ENCODE measurements around the gene PKNOX2. TPM values are rescaled to one million over a fixed set of nuclear protein-coding genes. Genes with fewer than 3 reads are reported as not detected.

The PKNOX2 gene
- total and polyA plus RNA-seq, 3 experiments from 2014 or later: not detected

DNA sequence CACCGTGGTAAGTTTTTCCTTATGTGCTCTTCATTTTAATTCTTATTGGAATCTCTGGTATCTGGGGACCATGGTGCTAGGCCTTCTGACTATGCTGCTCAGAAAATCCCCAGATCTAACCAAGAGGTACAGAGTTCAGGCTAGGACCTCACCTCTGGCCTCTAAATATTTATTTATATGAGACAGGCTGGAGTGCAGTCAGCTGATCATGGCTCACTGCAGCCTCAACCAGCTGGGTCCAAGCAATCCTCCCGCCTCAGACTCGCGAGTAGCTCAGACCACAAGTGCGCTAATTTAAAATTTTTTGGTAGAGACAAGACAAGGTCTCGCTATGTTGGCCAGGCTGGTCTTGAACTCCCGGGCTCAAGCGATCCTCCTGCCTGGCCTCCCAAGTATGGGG is 38.4 kb downstream of the PKNOX2 start:
- H3K4me1 Mint-ChIP-seq: no peaks in the 10 kb centered on the region
- H3K9me3 Mint-ChIP-seq: no peaks in the 10 kb centered on the region
- H3K4me1 ChIP-seq (ENCODE audit: insufficient read depth, low read length): no peaks in the 10 kb centered on the region
- H3K27me3 Mint-ChIP-seq: peaks cover 14 to 20% of the 10 kb centered on the region in 2 donors
- no peaks in the 10 kb centered on the region for H3K36me3 ChIP-seq (ENCODE audit: insufficient read depth, low read length)
- ChIA-PET CTCF (no interaction called here), POLR2A (no interaction called here)
- H3K4me3 Mint-ChIP-seq: no peak overlapping the region
- H3K9me3 ChIP-seq (ENCODE audit: low read length): no peaks in the 10 kb centered on the region
- no peak overlapping the region for H3K27ac Mint-ChIP-seq
- DNase-seq: no peak
- H3K4me3 ChIP-seq (ENCODE audit: low read length): no peak overlapping the region
- H3K36me3 Mint-ChIP-seq: no peaks in the 10 kb centered on the region
- peaks cover 6% of the 10 kb centered on the region for H3K27me3 ChIP-seq (ENCODE audit: insufficient read depth, low read length, poor library complexity, severe bottlenecking)
- no peak overlapping the region for H3K27ac ChIP-seq (ENCODE audit: low read depth, low read length)

DNA sequence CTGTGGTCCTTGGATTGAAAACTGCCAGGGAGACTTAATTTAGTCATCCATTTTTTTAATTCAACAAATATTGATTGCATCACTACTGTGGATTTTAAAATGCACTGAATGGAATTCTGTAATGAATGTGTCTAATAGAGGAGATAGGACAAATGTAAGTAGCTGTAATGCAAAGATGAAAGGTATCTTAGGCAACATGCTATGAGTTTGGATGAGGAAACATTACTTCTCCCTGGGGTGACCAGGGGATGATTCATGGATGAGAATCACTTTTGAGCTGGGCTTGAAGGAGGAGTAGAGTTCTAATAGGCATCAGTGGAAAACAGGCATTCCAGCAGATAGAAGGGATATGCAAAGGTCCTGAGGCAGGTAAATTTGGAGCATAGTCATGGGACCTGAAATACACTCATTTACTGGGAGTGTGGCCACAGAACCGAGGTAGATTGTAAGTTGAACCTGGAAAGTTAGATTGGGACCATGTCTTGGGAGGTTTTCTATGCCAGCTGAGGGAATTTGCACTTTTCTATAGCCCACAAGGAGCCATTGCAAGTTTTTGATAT is 43.4 kb downstream of the PKNOX2 start:
- ChIA-PET POLR2A (no interaction called here), CTCF (no interaction called here)
- no peaks in the 10 kb centered on the region for H3K4me1 ChIP-seq (ENCODE audit: insufficient read depth, low read length)
- no peak overlapping the region for H3K27ac ChIP-seq (ENCODE audit: low read depth, low read length)
- no peak overlapping the region for H3K4me3 ChIP-seq (ENCODE audit: low read length)
- H3K9me3 ChIP-seq (ENCODE audit: low read length): no peaks in the 10 kb centered on the region
- peaks cover 6% of the 10 kb centered on the region for H3K27me3 ChIP-seq (ENCODE audit: insufficient read depth, low read length, poor library complexity, severe bottlenecking)
- no peaks in the 10 kb centered on the region for H3K36me3 ChIP-seq (ENCODE audit: insufficient read depth, low read length)
- H3K27me3 Mint-ChIP-seq: peaks cover 3 to 14% of the 10 kb centered on the region in 2 donors
- H3K4me1 Mint-ChIP-seq: no peaks in the 10 kb centered on the region
- no peak overlapping the region for H3K27ac Mint-ChIP-seq
- no peak for DNase-seq
- no peak overlapping the region for H3K4me3 Mint-ChIP-seq
- H3K36me3 Mint-ChIP-seq: no peaks in the 10 kb centered on the region
- H3K9me3 Mint-ChIP-seq: no peaks in the 10 kb centered on the region

DNA sequence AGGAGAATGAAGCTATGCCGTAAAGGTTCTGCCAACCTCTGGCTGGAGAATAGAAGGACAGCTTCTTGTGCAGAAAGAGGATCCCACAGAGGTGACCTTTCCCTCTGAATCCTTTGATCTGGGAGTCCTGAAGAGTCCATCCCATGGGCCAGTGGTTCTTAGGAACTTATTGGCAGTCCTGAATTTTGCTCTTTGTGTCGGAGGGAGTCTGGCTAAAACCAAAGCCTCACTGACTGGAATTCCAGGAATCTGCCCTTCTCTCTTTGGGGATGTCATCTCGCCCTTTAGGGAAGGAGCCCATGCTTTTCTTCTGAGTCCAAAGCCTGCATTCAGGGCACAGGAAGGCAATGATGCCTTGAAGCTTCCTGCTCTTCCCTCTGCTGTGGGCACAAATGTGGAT is 45.5 kb downstream of the PKNOX2 start:
- no peak for DNase-seq
- Histone ChIP-seq H3K27me3 (ENCODE audit: insufficient read depth, low read length, poor library complexity, severe bottlenecking) (peaks cover 6% of the 10 kb centered on the region), H3K9me3 (ENCODE audit: low read length) (no peaks in the 10 kb centered on the region), H3K4me1 (ENCODE audit: insufficient read depth, low read length) (no peaks in the 10 kb centered on the region), H3K36me3 (ENCODE audit: insufficient read depth, low read length) (no peaks in the 10 kb centered on the region), H3K4me3 (ENCODE audit: low read length) (no peak overlapping the region), H3K27ac (ENCODE audit: low read depth, low read length) (no peak overlapping the region)
- Mint-ChIP-seq H3K9me3 (no peaks in the 10 kb centered on the region), H3K27me3 (peaks cover 7 to 19% of the 10 kb centered on the region in 2 donors), H3K36me3 (no peaks in the 10 kb centered on the region), H3K4me1 (no peaks in the 10 kb centered on the region), H3K4me3 (no peak overlapping the region), H3K27ac (no peak overlapping the region)
- POLR2A ChIA-PET: no interaction called here
- CTCF ChIA-PET: no interaction called here

DNA sequence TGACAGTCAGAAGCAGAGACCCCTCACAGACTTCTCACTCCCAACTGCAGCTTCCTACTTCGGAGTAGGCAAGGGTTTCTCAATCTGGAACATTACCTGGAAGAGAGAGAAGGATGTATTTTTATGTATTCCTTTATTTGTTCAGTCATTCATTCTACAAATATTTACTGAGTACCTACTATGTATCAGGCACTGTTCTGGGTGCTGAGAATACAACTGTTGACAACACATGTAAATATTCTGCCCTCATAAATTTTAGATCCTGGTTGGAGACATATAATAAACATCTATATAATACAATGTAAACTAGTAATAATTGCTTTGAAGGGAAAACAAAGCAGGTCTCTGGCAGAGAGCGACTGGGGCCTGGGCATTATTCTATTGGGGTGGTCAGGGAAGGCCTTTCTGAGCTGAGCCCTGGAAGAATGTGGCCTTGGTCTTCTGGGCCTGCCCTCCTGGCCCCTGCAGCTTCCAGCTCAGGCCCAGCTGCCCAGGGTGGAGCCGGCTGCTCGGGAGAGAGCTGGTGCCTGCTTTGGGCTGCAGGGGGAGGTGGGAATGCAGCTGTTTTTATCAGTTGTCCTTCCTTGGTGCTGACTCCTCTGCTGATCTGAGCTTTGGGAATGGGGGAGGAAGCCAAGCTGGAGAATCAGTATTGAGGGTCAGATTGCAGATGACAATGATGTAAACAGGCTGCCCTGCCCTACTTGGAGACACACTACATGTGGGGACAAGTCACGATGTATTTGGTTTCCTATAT is 46.8 kb downstream of the PKNOX2 start:
- Mint-ChIP-seq H3K27me3 (peaks cover 7 to 19% of the 10 kb centered on the region in 2 donors), H3K36me3 (no peaks in the 10 kb centered on the region), H3K4me1 (no peaks in the 10 kb centered on the region), H3K9me3 (no peaks in the 10 kb centered on the region), H3K27ac (no peak overlapping the region), H3K4me3 (no peak overlapping the region)
- Histone ChIP-seq H3K4me3 (ENCODE audit: low read length) (no peak overlapping the region), H3K9me3 (ENCODE audit: low read length) (no peaks in the 10 kb centered on the region), H3K36me3 (ENCODE audit: insufficient read depth, low read length) (no peaks in the 10 kb centered on the region), H3K27me3 (ENCODE audit: insufficient read depth, low read length, poor library complexity, severe bottlenecking) (peaks cover 6% of the 10 kb centered on the region), H3K27ac (ENCODE audit: low read depth, low read length) (no peak overlapping the region), H3K4me1 (ENCODE audit: insufficient read depth, low read length) (no peaks in the 10 kb centered on the region)
- DNase-seq: no peak
- ChIA-PET CTCF (no interaction called here), POLR2A (no interaction called here)

DNA sequence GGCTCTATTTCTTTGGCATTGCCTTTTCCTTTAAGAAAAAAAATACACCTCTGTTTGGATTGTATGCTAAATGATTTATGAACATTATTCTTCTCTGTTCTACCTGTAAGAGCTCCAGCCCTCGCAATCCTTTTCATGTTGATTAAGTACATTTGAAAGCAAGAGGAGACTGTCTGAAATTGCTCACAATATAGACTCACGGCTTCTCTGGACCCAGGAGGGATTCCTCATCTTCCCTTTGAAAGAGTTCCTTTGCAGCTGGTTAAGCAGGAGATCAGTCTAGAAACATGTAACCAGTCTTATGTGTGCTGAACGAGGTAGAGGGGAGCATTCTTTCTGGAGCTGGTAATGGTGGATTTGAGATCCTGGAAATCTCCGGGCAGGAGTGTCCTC is 47.4 kb downstream of the PKNOX2 start:
- Mint-ChIP-seq H3K9me3 (no peaks in the 10 kb centered on the region), H3K4me1 (no peaks in the 10 kb centered on the region), H3K27me3 (peaks cover 9 to 22% of the 10 kb centered on the region in 2 donors), H3K36me3 (no peaks in the 10 kb centered on the region), H3K27ac (no peak overlapping the region), H3K4me3 (no peak overlapping the region)
- Histone ChIP-seq H3K4me1 (ENCODE audit: insufficient read depth, low read length) (no peaks in the 10 kb centered on the region), H3K36me3 (ENCODE audit: insufficient read depth, low read length) (no peaks in the 10 kb centered on the region), H3K27me3 (ENCODE audit: insufficient read depth, low read length, poor library complexity, severe bottlenecking) (peaks cover 6% of the 10 kb centered on the region), H3K4me3 (ENCODE audit: low read length) (no peak overlapping the region), H3K9me3 (ENCODE audit: low read length) (no peaks in the 10 kb centered on the region), H3K27ac (ENCODE audit: low read depth, low read length) (no peak overlapping the region)
- POLR2A ChIA-PET: no interaction called here
- no peak for DNase-seq
- CTCF ChIA-PET: interaction anchor here (1.2 kb wide), 1 partner anchor 23 kb away, joined by 3 read pairs; no protein-coding TSS in a partner anchor

DNA sequence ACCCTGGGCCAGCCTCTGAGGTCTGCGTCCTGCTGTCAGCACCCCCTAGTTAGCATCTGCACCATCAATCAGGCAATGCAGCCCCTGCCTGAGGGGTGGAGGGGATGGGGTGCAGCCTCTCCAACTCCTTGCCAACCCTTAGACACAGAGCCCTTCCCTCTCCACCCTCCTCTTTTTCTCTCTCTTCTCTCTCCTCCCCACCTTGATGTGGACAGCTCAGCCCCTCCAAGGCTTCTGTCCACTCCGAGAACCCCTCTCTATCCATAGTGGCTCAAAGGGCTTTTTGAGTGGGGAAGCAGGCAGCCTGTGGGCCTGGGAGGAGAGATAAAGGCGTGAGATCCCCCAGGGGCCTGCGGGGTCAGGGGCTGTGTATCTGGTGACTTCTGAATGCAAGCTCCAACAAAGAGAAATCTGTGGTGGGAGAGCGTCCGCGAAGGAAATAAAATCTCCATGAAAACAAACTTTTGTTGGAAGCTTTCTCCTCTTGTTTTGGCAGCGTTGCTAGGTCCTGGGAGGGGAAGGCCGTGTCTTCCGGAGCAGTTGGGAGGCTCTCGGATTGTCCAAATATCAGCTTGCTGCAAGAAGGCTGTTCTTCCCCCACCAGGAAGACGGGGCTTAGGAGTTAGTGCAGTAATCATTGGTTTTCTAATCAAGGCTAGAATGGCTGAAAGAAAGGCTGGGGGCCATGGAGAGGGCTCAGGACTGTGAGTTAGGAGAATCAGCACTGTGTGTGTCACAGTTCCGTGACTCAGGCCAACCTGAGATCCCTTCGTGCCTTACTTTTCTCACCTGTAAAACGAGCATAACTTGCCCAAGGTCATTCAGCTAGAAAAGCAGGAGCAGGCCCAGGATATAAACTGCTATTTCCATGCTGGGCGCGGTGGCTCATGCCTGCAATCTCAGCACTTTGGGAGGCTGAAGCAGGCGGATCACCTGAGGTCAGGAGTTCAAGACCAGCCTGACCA is 50.3 kb downstream of the PKNOX2 start:
- H3K4me3 ChIP-seq (ENCODE audit: low read length): no peak overlapping the region
- Mint-ChIP-seq H3K9me3 (no peaks in the 10 kb centered on the region), H3K4me1 (no peaks in the 10 kb centered on the region), H3K27ac (no peak overlapping the region), H3K4me3 (no peak overlapping the region), H3K27me3 (peaks cover 17 to 40% of the 10 kb centered on the region in 2 donors), H3K36me3 (no peaks in the 10 kb centered on the region)
- no peak for DNase-seq
- H3K36me3 ChIP-seq (ENCODE audit: insufficient read depth, low read length): no peaks in the 10 kb centered on the region
- no peaks in the 10 kb centered on the region for H3K27me3 ChIP-seq (ENCODE audit: insufficient read depth, low read length, poor library complexity, severe bottlenecking)
- no peak overlapping the region for H3K27ac ChIP-seq (ENCODE audit: low read depth, low read length)
- ChIA-PET POLR2A (no interaction called here), CTCF (no interaction called here)
- no peaks in the 10 kb centered on the region for H3K4me1 ChIP-seq (ENCODE audit: insufficient read depth, low read length)
- H3K9me3 ChIP-seq (ENCODE audit: low read length): no peaks in the 10 kb centered on the region

DNA sequence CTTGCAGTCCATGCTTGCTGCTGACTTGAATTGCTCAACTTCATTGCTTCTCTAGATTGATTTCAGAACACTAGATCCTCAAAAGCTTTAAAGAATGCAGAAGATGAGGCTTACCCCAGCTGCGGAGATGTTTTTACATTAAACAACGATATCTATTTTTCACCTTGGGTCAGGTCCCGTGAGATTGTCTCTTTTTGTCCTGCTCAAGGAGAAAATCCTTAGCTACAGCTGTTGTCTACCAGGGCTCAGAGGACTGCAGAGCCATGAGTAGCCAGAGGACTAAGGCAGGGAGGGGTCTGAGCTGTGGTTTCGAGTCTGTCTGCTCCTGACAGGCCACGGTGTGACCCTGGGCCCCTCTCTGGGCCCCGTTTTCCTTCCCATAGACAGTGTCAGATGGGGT is 51.4 kb downstream of the PKNOX2 start:
- Histone ChIP-seq H3K27me3 (ENCODE audit: insufficient read depth, low read length, poor library complexity, severe bottlenecking) (no peaks in the 10 kb centered on the region), H3K4me3 (ENCODE audit: low read length) (no peak overlapping the region), H3K36me3 (ENCODE audit: insufficient read depth, low read length) (no peaks in the 10 kb centered on the region), H3K9me3 (ENCODE audit: low read length) (no peaks in the 10 kb centered on the region), H3K27ac (ENCODE audit: low read depth, low read length) (no peak overlapping the region), H3K4me1 (ENCODE audit: insufficient read depth, low read length) (no peaks in the 10 kb centered on the region)
- Mint-ChIP-seq H3K36me3 (no peaks in the 10 kb centered on the region), H3K9me3 (no peaks in the 10 kb centered on the region), H3K27me3 (peaks cover 20 to 45% of the 10 kb centered on the region in 2 donors), H3K27ac (no peak overlapping the region), H3K4me3 (no peak overlapping the region), H3K4me1 (no peaks in the 10 kb centered on the region)
- ChIA-PET POLR2A (no interaction called here), CTCF (no interaction called here)
- no peak for DNase-seq

DNA sequence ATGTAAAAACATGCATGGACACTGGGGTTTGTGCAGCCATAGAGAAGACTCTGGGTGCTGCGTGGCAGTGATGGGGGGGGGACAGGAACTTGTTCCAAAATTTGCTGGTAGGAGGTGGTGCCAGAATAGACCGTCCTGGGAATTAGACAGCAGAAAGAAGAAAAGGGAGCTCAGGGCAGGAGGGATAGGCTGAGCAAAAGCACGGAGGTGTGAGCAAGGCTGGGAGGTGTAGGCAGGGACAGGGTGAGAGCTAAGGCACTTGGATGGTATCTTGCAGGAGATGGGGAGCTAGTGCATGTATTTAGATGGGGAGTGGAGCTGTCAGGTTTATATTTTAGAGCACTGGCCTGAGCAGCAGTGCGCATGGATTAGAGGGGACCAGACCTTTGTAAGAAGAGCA is 53.8 kb downstream of the PKNOX2 start:
- Mint-ChIP-seq H3K9me3 (no peaks in the 10 kb centered on the region), H3K36me3 (no peaks in the 10 kb centered on the region), H3K4me1 (no peaks in the 10 kb centered on the region), H3K4me3 (no peak overlapping the region), H3K27ac (no peak overlapping the region), H3K27me3 (peaks cover 20 to 51% of the 10 kb centered on the region in 2 donors)
- Histone ChIP-seq H3K4me3 (ENCODE audit: low read length) (no peak overlapping the region), H3K4me1 (ENCODE audit: insufficient read depth, low read length) (no peaks in the 10 kb centered on the region), H3K27me3 (ENCODE audit: insufficient read depth, low read length, poor library complexity, severe bottlenecking) (no peaks in the 10 kb centered on the region), H3K27ac (ENCODE audit: low read depth, low read length) (no peak overlapping the region), H3K9me3 (ENCODE audit: low read length) (no peaks in the 10 kb centered on the region), H3K36me3 (ENCODE audit: insufficient read depth, low read length) (no peaks in the 10 kb centered on the region)
- POLR2A ChIA-PET: no interaction called here
- CTCF ChIA-PET: no interaction called here
- no peak for DNase-seq
